ENCODE measurements around the gene CDK14.

- TF ChIP-seq CTCF (IDR thresholded peaks at IDR 0.05) (no peak), POLR2A (IDR thresholded peaks at IDR 0.05) (no peak)
Measured at GRCh38 chr7:91103363-91103762, 507.2 kb downstream of the CDK14 start.
